OCI-LY7 (cell line): ENCODE data around the gene RPS6KA2. TPM values are rescaled to one million over a fixed set of nuclear protein-coding genes. Genes with fewer than 3 reads are reported as not detected.

Experiments
- BruUV-seq: library from RNA; stranded (reverse); fragments of 400-500 nt; replicated peaks from 2 replicates; lab custom pipeline; 2021; lab: Mats Ljungman, UMichigan
- CTCF ChIA-PET: fragments of 300-600 bp; sonication (Branson Sonifier 250); formaldehyde crosslinking; loops from one replicate; lab custom pipeline; 2022; ENCODE audit warnings: antibody characterized with exemption; ENCODE audit not compliant: unreplicated experiment; lab: Charles Lee
- POLR2A ChIA-PET: fragments of 300-600 bp; sonication (Branson Sonifier 250); formaldehyde crosslinking; loops from one replicate; lab custom pipeline; 2022; ENCODE audit warnings: antibody characterized with exemption; lab: Charles Lee
- DNase-seq: peaks from one replicate; pipeline ENCODE4 v3.0.0-alpha.2; 2015; ENCODE audit warnings: low spot score
- H2AFZ ChIP-seq: fragments of 200-600 bp; sonication (generic), shearing (Covaris generic); 2 replicates; pipeline ENCODE4 v1.6.1; 2014; ENCODE audit warnings: mild to moderate bottlenecking, antibody characterized with exemption, low read length, moderate library complexity
- H3K27ac ChIP-seq: fragments of 200-600 bp; sonication (generic); 2 replicates; pipeline ENCODE4 v1.5.1; 2014; ENCODE audit warnings: mixed run types, low read depth, mild to moderate bottlenecking, moderate library complexity, low read length, inconsistent platforms; ENCODE audit not compliant: poor library complexity, severe bottlenecking
- H3K36me3 ChIP-seq: fragments of 200-600 bp; sonication (generic); 2 replicates; pipeline ENCODE4 v1.6.1; 2014; ENCODE audit warnings: mild to moderate bottlenecking, antibody characterized with exemption, low read length, moderate library complexity, mixed read lengths; ENCODE audit not compliant: insufficient read depth
- H3K4me1 ChIP-seq: fragments of 200-600 bp; sonication (generic); 2 replicates; pipeline ENCODE4 v1.5.1; 2014; ENCODE audit warnings: mild to moderate bottlenecking, low read length; ENCODE audit not compliant: insufficient read depth, poor library complexity, severe bottlenecking
- H3K4me2 ChIP-seq: fragments of 200-600 bp; sonication (generic); 2 replicates; pipeline ENCODE4 v1.6.1; 2014; ENCODE audit warnings: mild to moderate bottlenecking, low read length
- H3K4me3 ChIP-seq: fragments of 200-600 bp; sonication (generic); 2 replicates; pipeline ENCODE4 v1.5.1; 2014; ENCODE audit warnings: mild to moderate bottlenecking, low read depth, low read length; ENCODE audit not compliant: poor library complexity, severe bottlenecking
- H3K79me2 ChIP-seq: fragments of 200-600 bp; sonication (generic); 2 replicates; pipeline ENCODE4 v1.6.1; 2016; ENCODE audit warnings: low read depth, mild to moderate bottlenecking, low read length, moderate library complexity, mixed read lengths; ENCODE audit not compliant: insufficient read depth
- H3K9me2 ChIP-seq: fragments of 200-600 bp; sonication (generic); 2 replicates; pipeline ENCODE4 v1.6.1; 2016; ENCODE audit warnings: mild to moderate bottlenecking, low read length, mixed read lengths; ENCODE audit not compliant: insufficient read depth
- H3K9me3 ChIP-seq: fragments of 200-600 bp; sonication (generic); 2 replicates; pipeline ENCODE4 v1.6.1; 2014; ENCODE audit warnings: mild to moderate bottlenecking, mixed run types, low read length, mixed read lengths
- H4K20me1 ChIP-seq: fragments of 200-600 bp; sonication (generic); 2 replicates; pipeline ENCODE4 v1.6.1; 2014; ENCODE audit warnings: mild to moderate bottlenecking, antibody characterized with exemption, low read length, moderate library complexity, mixed read lengths; ENCODE audit not compliant: insufficient read depth
- EZH2phosphoT487 ChIP-seq: fragments of 200-600 bp; sonication (generic); IDR thresholded peaks from 2 replicates; pipeline ENCODE4 v1.6.1; 2018; ENCODE audit warnings: low read depth, borderline replicate concordance, mild to moderate bottlenecking, mixed run types, antibody characterized with exemption, low read length, moderate library complexity, mixed read lengths
- intact Hi-C: fragments of 100-400 bp; cut with micrococcal nuclease; formaldehyde crosslinking; loops from one replicate; pipeline ENCODE4 v1.10.0; 2022; ENCODE audit not compliant: unreplicated experiment
- total RNA-seq, 2 experiments: library from RNA; depleted of rRNA in 1 of 2; stranded (reverse); fragments of >200 nt in 1 of 2; shearing (Covaris generic) in 1 of 2; gene quantifications; 2 replicates each; pipeline ENCODE4 v1.2.3, GENCODE V29; 2014 to 2022
- TF ChIP-seq, protein P1 (sequence below): fragments of 200-600 bp; sonication (generic); conservative IDR thresholded peaks from 2 replicates; pipeline ENCODE4 v1.5.1; 2014; ENCODE audit warnings: mild to moderate bottlenecking, antibody characterized with exemption, low read length, moderate library complexity, mixed read lengths

The RPS6KA2 gene
- total RNA-seq, 2 experiments from 2014 or later, result 0.69 to 1.9 TPM

DNA sequence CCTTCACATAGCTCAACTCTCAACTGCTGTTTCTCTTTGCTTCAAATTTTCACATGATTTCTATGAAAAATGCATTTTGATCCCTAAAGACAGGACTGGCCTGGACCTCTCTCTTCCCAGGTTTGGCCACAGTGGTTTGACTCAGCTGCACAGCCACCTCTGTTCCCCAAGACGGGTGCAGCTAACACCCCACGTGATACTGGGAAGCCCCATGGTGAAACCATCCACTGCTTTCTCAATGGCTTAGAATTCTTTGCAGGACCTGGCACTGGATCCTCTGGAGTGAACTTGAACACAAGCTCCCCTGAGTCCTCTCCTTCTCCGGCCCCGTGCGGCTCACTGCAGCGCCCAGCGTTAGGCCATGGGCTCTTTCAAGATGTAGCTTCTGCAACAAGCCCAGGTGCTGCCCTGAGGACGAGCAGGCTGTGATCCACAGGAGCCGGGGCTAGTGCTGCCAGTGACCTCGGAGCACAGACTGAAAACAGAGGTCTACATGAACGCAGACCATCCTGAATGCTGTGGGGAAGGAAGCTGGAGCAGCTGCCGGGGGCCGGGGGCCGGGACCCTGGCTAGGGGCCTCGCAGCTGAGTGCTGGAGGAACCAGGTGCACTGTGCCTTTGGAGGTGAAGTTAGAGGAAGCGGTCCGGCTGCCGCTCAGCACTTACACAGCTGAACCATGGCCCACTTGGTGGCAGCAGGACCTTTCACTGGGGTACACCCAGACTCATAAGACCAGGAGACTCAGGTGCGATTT lies 185.5 kb downstream of the RPS6KA2 start:
- no peaks in the 10 kb centered on the region for H3K79me2 ChIP-seq
- H3K36me3 ChIP-seq, result no peaks in the 10 kb centered on the region
- no peaks in the 10 kb centered on the region for H3K4me1 ChIP-seq
- no peaks in the 10 kb centered on the region for H3K9me2 ChIP-seq
- no peak overlapping the region for H3K4me2 ChIP-seq
- BruUV-seq, result no TSS peak
- H3K9me3 ChIP-seq, result no peaks in the 10 kb centered on the region
- intact Hi-C loops, result no loop called here
- peak; percentile 30 for DNase-seq
- ChIA-PET POLR2A (interaction anchor here (0.6 to 1.2 kb wide), 3 partner anchors 16 to 317 kb away, joined by 5 to 10 read pairs (median 7); no protein-coding TSS in a partner anchor), CTCF (no interaction called here)
- no peak overlapping the region for H2AFZ ChIP-seq
- H3K27ac ChIP-seq, result no peak overlapping the region
- H3K4me3 ChIP-seq, result no peak overlapping the region
- H4K20me1 ChIP-seq, result no peaks in the 10 kb centered on the region
- TF ChIP-seq EZH2phosphoT487, result no peak
- TF ChIP-seq, protein P1, sequence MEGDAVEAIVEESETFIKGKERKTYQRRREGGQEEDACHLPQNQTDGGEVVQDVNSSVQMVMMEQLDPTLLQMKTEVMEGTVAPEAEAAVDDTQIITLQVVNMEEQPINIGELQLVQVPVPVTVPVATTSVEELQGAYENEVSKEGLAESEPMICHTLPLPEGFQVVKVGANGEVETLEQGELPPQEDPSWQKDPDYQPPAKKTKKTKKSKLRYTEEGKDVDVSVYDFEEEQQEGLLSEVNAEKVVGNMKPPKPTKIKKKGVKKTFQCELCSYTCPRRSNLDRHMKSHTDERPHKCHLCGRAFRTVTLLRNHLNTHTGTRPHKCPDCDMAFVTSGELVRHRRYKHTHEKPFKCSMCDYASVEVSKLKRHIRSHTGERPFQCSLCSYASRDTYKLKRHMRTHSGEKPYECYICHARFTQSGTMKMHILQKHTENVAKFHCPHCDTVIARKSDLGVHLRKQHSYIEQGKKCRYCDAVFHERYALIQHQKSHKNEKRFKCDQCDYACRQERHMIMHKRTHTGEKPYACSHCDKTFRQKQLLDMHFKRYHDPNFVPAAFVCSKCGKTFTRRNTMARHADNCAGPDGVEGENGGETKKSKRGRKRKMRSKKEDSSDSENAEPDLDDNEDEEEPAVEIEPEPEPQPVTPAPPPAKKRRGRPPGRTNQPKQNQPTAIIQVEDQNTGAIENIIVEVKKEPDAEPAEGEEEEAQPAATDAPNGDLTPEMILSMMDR, result 0 out of 2 replicates have a peak, but pooled peaks have one; percentile 24

DNA sequence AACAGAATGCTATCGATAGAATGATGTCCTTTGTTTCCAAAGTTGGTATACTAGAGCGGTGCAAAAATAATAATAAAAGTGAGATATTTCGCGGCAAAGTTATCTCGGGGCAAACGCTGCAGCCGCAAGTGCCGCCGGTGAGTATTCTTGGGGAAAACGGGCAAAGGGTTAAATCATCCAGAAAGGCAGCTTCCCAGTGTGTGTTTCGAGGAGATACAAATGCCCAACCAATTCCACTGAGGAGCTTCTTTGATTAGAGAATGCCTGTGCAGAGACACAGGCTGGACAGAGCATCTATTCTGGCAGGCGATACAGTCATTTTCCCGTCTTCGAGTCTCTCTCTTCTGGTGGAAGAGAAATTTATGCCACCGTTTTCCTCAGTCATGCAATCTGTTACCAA lies 186.3 kb downstream of the RPS6KA2 start:
- no peak for DNase-seq

More for the DNA sequence above, 186.3 kb downstream of the RPS6KA2 start:
- no peak overlapping the region for H2AFZ ChIP-seq
- no peaks in the 10 kb centered on the region for H3K9me2 ChIP-seq
- BruUV-seq, result no TSS peak
- ChIA-PET POLR2A (interaction anchor here (0.6 to 0.9 kb wide), 2 partner anchors 16 to 131 kb away, joined by 3 to 10 read pairs; no protein-coding TSS in a partner anchor), CTCF (no interaction called here)
- no peak overlapping the region for H3K4me2 ChIP-seq
- H4K20me1 ChIP-seq, result no peaks in the 10 kb centered on the region
- no peak overlapping the region for H3K27ac ChIP-seq
- no peak overlapping the region for H3K4me3 ChIP-seq
- intact Hi-C loops, result no loop called here
- no peaks in the 10 kb centered on the region for H3K36me3 ChIP-seq
- H3K4me1 ChIP-seq, result no peaks in the 10 kb centered on the region
- TF ChIP-seq, protein P1, result no peak
- no peak for TF ChIP-seq EZH2phosphoT487
- no peaks in the 10 kb centered on the region for H3K9me3 ChIP-seq
- no peaks in the 10 kb centered on the region for H3K79me2 ChIP-seq
